Panc1 (cell line): ENCODE results near the gene VMAC. TPM values are rescaled to one million over a fixed set of nuclear protein-coding genes. Genes with fewer than 3 reads are reported as not detected.

Experiments
- ATAC-seq: fragments of 200-7000 bp; cut with Tn5 transposase; 2 replicates; pipeline ENCODE4 v1.9.1; 2020; ENCODE audit warnings: mild to moderate bottlenecking, moderate library complexity
- BruUV-seq: library from RNA; stranded (reverse); fragments of 400-500 nt; replicated peaks from 2 replicates; lab custom pipeline; 2021; lab: Mats Ljungman, UMichigan
- CTCF ChIA-PET: fragments of 300-600 bp; sonication (Branson Sonifier 250); formaldehyde crosslinking; loops from one replicate; lab custom pipeline; 2022; ENCODE audit warnings: antibody characterized with exemption; lab: Charles Lee
- POLR2A ChIA-PET: fragments of 300-600 bp; sonication (Branson Sonifier 250); formaldehyde crosslinking; loops from one replicate; lab custom pipeline; 2022; ENCODE audit warnings: antibody characterized with exemption; lab: Charles Lee
- DNase-seq: peaks from one replicate; pipeline ENCODE4 v3.0.0-alpha.2; 2010; ENCODE audit warnings: low read depth, low spot score
- H3K27ac ChIP-seq: 2 replicates; pipeline ENCODE4 v1.5.1; 2011; ENCODE audit warnings: mild to moderate bottlenecking, low read length, inconsistent platforms
- H3K27me3 ChIP-seq: fragments of 200-500 bp; sonication (Bioruptor generic); 2 replicates; pipeline ENCODE4 v1.6.0; 2014; ENCODE audit warnings: low read length, inconsistent platforms; ENCODE audit not compliant: control insufficient read depth, insufficient read depth
- H3K36me3 ChIP-seq: fragments of 200-500 bp; sonication (Bioruptor generic); 2 replicates; pipeline ENCODE4 v1.5.1; 2014; ENCODE audit warnings: inconsistent platforms, mild to moderate bottlenecking, low read length, moderate library complexity; ENCODE audit not compliant: control insufficient read depth, insufficient read depth
- H3K4me1 ChIP-seq: 2 replicates; pipeline ENCODE4 v1.5.1; 2011; ENCODE audit warnings: inconsistent platforms, mild to moderate bottlenecking, low read length, moderate library complexity; ENCODE audit not compliant: control insufficient read depth, insufficient read depth
- H3K4me3 ChIP-seq, 2 experiments: 2 replicates each; pipeline ENCODE4 v1.5.1; 2011 to 2012; ENCODE audit warnings: low read depth in 2 of 2, low read length in 2 of 2, mild to moderate bottlenecking in 2 of 2, inconsistent platforms in 1 of 2, moderate library complexity in 1 of 2
- H3K9me3 ChIP-seq: fragments of 200-500 bp; sonication (Bioruptor generic); 2 replicates; pipeline ENCODE4 v1.5.1; 2014; ENCODE audit warnings: low read depth, mild to moderate bottlenecking, inconsistent platforms, low read length, moderate library complexity; ENCODE audit not compliant: control insufficient read depth, insufficient read depth
- POLR2AphosphoS5 ChIP-seq: IDR thresholded peaks from 2 replicates; pipeline ENCODE4 v1.6.1; 2012; ENCODE audit warnings: mild to moderate bottlenecking, low read depth, low read length, moderate library complexity
- SIN3A ChIP-seq: IDR thresholded peaks from 2 replicates; pipeline ENCODE4 v1.6.1; 2012; ENCODE audit warnings: low read depth, mild to moderate bottlenecking, low read length, moderate library complexity, borderline replicate concordance; ENCODE audit not compliant: insufficient read depth
- TCF7L2 ChIP-seq: IDR thresholded peaks from 2 replicates; pipeline ENCODE4 v1.6.1; 2011; ENCODE audit warnings: mild to moderate bottlenecking, low read depth, low read length, inconsistent platforms
- in situ Hi-C: cut with HindIII; loops from 2 replicates; pipeline ENCODE4 v1.10.0; 2016; ENCODE audit warnings: low sequenced_read_pairs, low pct_unique_long_range_greater_than_20kb
- intact Hi-C: fragments of 100-400 bp; cut with micrococcal nuclease; formaldehyde crosslinking; loops from one replicate; pipeline ENCODE4 v1.10.0; 2022; ENCODE audit not compliant: unreplicated experiment
- total RNA-seq: library from RNA; stranded (reverse); gene quantifications from one replicate; pipeline ENCODE4 v1.2.1, GENCODE V29; 2021; ENCODE audit not compliant: unreplicated experiment
- TF ChIP-seq, protein P1 (sequence below), 2 experiments: IDR thresholded peaks; 2 replicates each; pipeline ENCODE4 v1.6.1; 2011 to 2012; ENCODE audit warnings: low read depth in 2 of 2, control low read depth in 1 of 2, low read length in 1 of 2, mild to moderate bottlenecking in 1 of 2, moderate library complexity in 1 of 2; ENCODE audit not compliant: insufficient read depth in 1 of 2
- TF ChIP-seq, protein P2 (sequence below): fragments of 450-650 bp; IDR thresholded peaks from 2 replicates; pipeline ENCODE4 v1.5.1; 2017; ENCODE audit warnings: mild to moderate bottlenecking

VMAC gene
- total RNA-seq, 1 experiment from 2014 or later: 5.2 TPM

DNA sequence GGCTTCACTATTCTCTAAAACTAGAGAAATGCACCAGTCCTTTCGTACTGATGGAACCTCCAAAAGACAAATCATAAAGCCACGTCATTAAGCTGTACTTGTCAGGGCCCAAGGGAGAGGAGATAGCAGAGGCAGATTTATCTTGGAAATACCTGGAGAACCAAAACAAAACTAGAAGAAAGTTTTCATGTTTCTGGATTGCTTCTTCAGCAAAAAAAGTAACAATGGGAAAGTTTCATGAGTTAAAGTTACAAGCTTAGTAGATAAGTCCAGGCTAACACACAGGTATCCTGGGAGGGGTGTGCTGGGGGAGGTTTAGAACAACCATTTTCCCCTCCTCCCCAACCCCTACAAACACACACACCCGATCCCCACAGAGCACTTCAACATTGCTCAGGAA lies 51.7 kb downstream of the VMAC start:
- TF ChIP-seq, protein P1, sequence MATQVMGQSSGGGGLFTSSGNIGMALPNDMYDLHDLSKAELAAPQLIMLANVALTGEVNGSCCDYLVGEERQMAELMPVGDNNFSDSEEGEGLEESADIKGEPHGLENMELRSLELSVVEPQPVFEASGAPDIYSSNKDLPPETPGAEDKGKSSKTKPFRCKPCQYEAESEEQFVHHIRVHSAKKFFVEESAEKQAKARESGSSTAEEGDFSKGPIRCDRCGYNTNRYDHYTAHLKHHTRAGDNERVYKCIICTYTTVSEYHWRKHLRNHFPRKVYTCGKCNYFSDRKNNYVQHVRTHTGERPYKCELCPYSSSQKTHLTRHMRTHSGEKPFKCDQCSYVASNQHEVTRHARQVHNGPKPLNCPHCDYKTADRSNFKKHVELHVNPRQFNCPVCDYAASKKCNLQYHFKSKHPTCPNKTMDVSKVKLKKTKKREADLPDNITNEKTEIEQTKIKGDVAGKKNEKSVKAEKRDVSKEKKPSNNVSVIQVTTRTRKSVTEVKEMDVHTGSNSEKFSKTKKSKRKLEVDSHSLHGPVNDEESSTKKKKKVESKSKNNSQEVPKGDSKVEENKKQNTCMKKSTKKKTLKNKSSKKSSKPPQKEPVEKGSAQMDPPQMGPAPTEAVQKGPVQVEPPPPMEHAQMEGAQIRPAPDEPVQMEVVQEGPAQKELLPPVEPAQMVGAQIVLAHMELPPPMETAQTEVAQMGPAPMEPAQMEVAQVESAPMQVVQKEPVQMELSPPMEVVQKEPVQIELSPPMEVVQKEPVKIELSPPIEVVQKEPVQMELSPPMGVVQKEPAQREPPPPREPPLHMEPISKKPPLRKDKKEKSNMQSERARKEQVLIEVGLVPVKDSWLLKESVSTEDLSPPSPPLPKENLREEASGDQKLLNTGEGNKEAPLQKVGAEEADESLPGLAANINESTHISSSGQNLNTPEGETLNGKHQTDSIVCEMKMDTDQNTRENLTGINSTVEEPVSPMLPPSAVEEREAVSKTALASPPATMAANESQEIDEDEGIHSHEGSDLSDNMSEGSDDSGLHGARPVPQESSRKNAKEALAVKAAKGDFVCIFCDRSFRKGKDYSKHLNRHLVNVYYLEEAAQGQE (IDR thresholded peaks at IDR 0.05; ENCODE audit: insufficient read depth in 1 of 2, low read depth in 2 of 2, low read length in 1 of 2): no peak
- TF ChIP-seq SIN3A (no peak), TCF7L2 (no peak), POLR2AphosphoS5 (no peak)
- TF ChIP-seq, protein P2, sequence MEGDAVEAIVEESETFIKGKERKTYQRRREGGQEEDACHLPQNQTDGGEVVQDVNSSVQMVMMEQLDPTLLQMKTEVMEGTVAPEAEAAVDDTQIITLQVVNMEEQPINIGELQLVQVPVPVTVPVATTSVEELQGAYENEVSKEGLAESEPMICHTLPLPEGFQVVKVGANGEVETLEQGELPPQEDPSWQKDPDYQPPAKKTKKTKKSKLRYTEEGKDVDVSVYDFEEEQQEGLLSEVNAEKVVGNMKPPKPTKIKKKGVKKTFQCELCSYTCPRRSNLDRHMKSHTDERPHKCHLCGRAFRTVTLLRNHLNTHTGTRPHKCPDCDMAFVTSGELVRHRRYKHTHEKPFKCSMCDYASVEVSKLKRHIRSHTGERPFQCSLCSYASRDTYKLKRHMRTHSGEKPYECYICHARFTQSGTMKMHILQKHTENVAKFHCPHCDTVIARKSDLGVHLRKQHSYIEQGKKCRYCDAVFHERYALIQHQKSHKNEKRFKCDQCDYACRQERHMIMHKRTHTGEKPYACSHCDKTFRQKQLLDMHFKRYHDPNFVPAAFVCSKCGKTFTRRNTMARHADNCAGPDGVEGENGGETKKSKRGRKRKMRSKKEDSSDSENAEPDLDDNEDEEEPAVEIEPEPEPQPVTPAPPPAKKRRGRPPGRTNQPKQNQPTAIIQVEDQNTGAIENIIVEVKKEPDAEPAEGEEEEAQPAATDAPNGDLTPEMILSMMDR: no peak
- ChIA-PET CTCF (no interaction called here), POLR2A (no interaction called here)
- H3K27me3 ChIP-seq: no peaks in the 10 kb centered on the region
- ATAC-seq (no peak), DNase-seq (no peak)
- H3K27ac ChIP-seq: no peak overlapping the region
- BruUV-seq: no TSS peak
- no peaks in the 10 kb centered on the region for H3K36me3 ChIP-seq
- intact Hi-C loops: no loop called here
- H3K9me3 ChIP-seq: no peaks in the 10 kb centered on the region
- no peak overlapping the region for H3K4me3 ChIP-seq
- in situ Hi-C loops: no loop called here
- peaks cover 20% of the 10 kb centered on the region for H3K4me1 ChIP-seq

DNA sequence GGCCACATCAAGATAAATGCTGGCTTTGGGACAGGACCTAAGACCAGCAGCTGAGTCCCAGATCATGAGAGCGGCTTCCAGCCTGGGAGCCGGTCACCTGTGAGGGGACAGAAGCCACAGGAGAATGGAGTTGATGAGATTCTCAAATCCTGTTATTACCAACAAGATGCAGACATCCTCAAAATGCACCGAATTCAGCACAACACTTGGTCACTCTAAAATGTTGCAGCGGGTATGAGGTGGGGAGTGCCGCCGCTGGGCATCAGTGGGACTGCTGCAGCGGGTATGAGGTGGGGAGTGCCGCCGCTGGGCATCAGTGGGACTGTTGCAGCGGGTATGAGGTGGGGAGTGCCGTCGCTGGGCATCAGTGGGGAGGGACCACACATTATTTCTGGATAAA lies 52.1 kb downstream of the VMAC start:
- in situ Hi-C loops: no loop called here
- Histone ChIP-seq H3K4me3 (no peak overlapping the region), H3K27me3 (no peaks in the 10 kb centered on the region), H3K27ac (no peak overlapping the region), H3K4me1 (peaks cover 20% of the 10 kb centered on the region), H3K36me3 (no peaks in the 10 kb centered on the region), H3K9me3 (no peaks in the 10 kb centered on the region)
- ATAC-seq: no peak
- TF ChIP-seq, protein P2: no peak
- TF ChIP-seq, protein P1 (IDR thresholded peaks at IDR 0.05; ENCODE audit: insufficient read depth in 1 of 2, low read depth in 2 of 2, low read length in 1 of 2): no peak
- TF ChIP-seq SIN3A (no peak), TCF7L2 (no peak), POLR2AphosphoS5 (no peak)
- intact Hi-C loops: no loop called here
- CTCF ChIA-PET: no interaction called here
- POLR2A ChIA-PET: no interaction called here
- DNase-seq: no peak
- no TSS peak for BruUV-seq
